GM20000 (cell line): ENCODE measurements around the gene GLRX5.
"Not testable (repeated sequence)": the region's sequence is repeated elsewhere in the genome, so short reads cannot be mapped to it uniquely, and the experiment has no call there.

Experiments used
- DNase-seq: peaks from one replicate; pipeline ENCODE4 v3.0.0; 2012; ENCODE audit warnings: low spot score
- CTCF ChIP-seq: IDR thresholded peaks from 2 replicates; pipeline ENCODE4 v1.5.1; 2012; ENCODE audit warnings: mild to moderate bottlenecking, control low read depth; ENCODE audit errors: extremely low read depth, missing control alignments

The GLRX5 gene

GRCh38 chr14:95507701-95508103, 27.1 kb upstream of the GLRX5 start:
- DNase-seq: no peak
- no peak for TF ChIP-seq CTCF

- no peak for DNase-seq
- no peak for TF ChIP-seq CTCF
These were observed 26.5 kb upstream of the GLRX5 start for GRCh38 chr14:95508377-95508776.

DNA sequence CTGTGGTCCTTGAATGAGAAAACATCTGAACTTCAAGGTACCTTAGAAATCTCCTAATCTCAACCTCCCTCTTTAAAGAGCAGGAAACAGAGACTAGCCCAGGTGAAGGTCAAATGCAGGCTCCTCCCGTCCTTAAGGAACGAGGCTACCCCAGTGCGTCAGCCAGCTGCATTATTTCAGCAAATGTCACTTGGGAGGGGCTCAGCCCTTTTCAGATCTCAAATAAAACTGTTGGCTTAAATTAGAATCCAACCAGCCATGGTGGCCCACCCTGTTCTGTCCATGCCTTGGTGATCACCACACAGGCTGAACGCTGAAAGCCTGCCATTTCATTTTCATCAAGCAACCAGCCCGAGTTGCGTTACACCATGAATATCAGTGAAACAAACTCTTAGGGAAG, 25.4 kb upstream of the GLRX5 start:
- no peak for DNase-seq
- no peak for TF ChIP-seq CTCF

DNA sequence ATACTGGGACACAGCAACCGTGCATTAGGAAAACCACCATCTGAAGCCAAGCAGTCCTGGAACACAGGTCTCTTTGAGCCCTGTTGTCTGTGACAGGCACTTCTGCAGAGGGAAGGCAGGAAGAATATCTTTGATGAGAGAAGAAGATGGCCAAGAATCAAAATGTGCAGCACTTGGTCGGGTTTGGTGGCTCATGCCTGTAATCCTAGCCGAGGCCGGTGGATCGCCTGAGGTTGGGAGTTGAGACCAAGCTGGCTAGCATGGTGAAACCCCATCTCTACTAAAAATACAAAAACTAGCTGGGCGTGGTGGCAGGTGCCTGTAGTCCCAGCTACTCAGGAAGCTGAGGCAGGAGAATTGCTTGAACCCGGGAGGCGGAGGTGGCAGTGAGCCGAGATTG, 24.5 kb upstream of the GLRX5 start:
- not testable (repeated sequence) for DNase-seq

- DNase-seq: no peak
- TF ChIP-seq CTCF: no peak
These were observed 24.0 kb upstream of the GLRX5 start for GRCh38 chr14:95510804-95511203.

GRCh38 chr14:95511687-95512086, 23.2 kb upstream of the GLRX5 start:
- TF ChIP-seq CTCF: no peak

GRCh38 chr14:95513291-95513690, 21.6 kb upstream of the GLRX5 start:
- TF ChIP-seq CTCF: no peak

More at GRCh38 chr14:95511687-95512086, 23.2 kb upstream of the GLRX5 start:
- no peak for DNase-seq

GRCh38 chr14:95514131-95515079, 20.4 kb upstream of the GLRX5 start:
- no peak for DNase-seq
- no peak for TF ChIP-seq CTCF

More at GRCh38 chr14:95513291-95513690, 21.6 kb upstream of the GLRX5 start:
- no peak for DNase-seq
